ENCODE data around the gene CDR2L.

Gene CDR2L

GRCh38 chr17:74987418-74987908, at the start of gene CDR2L:
Gene CDR2L (plus strand): TSS chr17:74987632. CDS start chr17:74988044, 412 bp downstream.
- in situ Hi-C loops (cut with HindIII; ENCODE audit: low sequenced_read_pairs), result no loop called here

DNA sequence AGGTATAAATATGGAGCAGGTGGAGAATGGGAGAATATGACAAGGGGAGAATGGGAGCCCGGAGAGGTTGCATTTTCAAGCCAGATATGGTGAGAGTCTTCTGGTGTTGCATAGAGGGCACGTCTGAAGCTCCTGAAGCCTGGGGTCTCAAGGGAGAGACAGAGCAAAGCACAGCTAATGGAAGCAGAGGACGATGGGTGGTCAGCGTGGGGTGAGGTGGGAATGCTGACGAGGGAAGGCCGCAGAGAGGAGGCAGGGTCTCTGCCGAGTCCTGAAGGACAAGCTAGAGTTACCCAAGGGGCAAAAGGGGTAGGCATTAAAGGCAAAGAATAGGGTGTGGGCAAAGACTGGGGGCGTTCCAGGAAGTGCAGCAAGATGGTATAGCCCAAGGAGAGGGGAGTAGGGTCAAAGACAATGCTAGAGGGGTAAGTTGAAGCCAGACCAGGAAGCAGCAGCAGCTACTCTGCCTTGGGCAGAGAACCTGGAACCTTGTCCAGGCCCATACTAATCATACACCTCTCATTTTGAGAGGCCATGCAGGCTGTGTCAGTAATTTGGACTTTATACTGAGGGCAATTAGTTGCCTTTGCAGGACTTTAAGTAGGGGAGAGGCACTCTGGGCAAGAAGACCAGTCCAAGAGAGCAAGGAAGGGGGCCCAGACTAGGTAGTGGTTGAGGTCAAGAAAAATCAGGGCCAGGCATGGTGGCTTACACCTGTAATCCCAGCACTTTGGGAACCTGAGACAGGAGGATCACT, 49.1 kb upstream of the CDR2L start:
- in situ Hi-C loops (cut with HindIII; ENCODE audit: low sequenced_read_pairs), result no loop called here

DNA sequence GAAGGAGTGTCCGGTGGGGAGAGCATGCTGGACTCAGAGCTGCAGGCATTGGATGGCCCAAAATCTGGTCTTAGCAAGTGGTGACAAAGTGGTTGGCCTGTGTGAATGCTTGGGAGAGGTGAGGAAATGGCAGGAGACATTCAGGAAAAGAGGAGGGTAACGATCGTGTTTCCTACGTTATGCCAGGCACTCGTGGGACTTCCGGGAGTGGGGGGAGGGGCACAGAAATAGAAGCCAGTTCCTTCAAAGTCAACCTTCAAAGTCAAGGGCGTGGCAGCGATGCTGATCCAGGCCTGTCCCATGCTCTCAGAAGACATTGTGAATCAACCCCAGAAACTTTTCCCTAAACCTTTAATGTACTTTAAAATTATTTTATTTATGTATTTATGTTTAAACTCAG, 47.9 kb upstream of the CDR2L start:
- in situ Hi-C loops (cut with HindIII; ENCODE audit: low sequenced_read_pairs), result no loop called here

- in situ Hi-C loops (cut with HindIII; ENCODE audit: low sequenced_read_pairs), result no loop called here
These were observed 46.2 kb upstream of the CDR2L start for GRCh38 chr17:74941128-74941725.

- in situ Hi-C loops (cut with HindIII; ENCODE audit: low sequenced_read_pairs), result no loop called here
These were observed 43.5 kb upstream of the CDR2L start for GRCh38 chr17:74943808-74944522.

DNA sequence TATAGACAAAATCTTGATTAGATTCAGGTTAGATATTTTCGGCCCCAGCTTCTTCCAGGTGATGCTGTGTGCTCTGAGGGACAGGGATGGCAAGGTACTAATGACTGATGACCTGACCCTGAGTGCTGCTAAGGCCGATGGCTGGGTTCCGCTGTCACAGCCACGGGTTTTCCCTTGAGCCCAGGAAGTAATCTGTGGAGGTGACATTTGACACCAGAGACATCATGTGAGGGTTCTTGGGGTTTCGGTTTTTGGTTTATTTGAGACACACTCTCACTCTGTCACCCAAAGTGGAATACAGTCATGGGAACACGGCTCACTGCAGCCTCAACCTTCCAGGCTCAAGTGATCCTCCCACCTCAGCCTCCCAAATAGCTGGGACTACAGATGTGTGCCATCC, 41.9 kb upstream of the CDR2L start:
- in situ Hi-C loops (cut with HindIII; ENCODE audit: low sequenced_read_pairs), result no loop called here

- in situ Hi-C loops (cut with HindIII; ENCODE audit: low sequenced_read_pairs), result no loop called here
These were observed 40.8 kb upstream of the CDR2L start for GRCh38 chr17:74946641-74947040.

DNA sequence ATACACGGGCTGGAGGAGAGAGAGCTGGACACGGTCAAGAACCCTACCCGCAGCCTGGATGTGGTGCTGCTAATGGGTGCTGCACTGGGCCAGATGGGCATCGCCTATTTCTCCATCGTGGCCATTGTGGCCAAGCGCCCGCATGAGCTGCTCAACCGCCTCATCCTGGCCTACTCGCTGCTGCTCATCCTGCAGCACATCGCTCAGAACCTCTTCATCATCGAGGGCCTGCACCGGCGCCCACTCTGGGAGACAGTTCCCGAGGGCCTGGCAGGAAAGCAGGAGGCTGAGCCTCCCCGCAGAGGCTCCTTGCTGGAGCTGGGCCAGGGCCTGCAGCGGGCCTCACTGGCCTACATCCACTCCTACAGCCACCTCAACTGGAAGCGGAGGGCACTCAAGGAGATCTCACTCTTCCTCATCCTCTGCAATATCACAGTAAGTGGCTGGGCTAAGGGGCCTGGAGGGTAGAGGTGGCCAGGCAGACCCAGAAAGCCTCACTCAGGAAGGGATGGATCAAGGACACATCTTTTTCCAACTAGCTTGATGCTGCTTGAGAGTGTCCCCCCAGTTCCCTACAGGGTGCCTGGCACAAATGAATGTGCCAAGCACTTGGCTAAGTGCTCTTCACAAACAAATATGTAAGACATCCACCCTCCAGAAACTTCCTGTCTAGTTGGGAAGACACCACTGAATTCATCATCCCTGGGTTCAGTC, 40.2 kb upstream of the CDR2L start:
- in situ Hi-C loops (cut with HindIII; ENCODE audit: low sequenced_read_pairs), result no loop called here

GRCh38 chr17:74949455-74950115, 37.8 kb upstream of the CDR2L start:
- in situ Hi-C loops (cut with HindIII; ENCODE audit: low sequenced_read_pairs), result no loop called here

GRCh38 chr17:74950207-74950606, 37.2 kb upstream of the CDR2L start:
- in situ Hi-C loops (cut with HindIII; ENCODE audit: low sequenced_read_pairs), result no loop called here

GRCh38 chr17:74951065-74951464, 36.4 kb upstream of the CDR2L start:
- in situ Hi-C loops (cut with HindIII; ENCODE audit: low sequenced_read_pairs), result no loop called here

- in situ Hi-C loops (cut with HindIII; ENCODE audit: low sequenced_read_pairs), result no loop called here
These were observed 35.6 kb upstream of the CDR2L start for GRCh38 chr17:74951680-74952421.

- in situ Hi-C loops (cut with HindIII; ENCODE audit: low sequenced_read_pairs), result no loop called here
These were observed 34.9 kb upstream of the CDR2L start for GRCh38 chr17:74952431-74953133.

DNA sequence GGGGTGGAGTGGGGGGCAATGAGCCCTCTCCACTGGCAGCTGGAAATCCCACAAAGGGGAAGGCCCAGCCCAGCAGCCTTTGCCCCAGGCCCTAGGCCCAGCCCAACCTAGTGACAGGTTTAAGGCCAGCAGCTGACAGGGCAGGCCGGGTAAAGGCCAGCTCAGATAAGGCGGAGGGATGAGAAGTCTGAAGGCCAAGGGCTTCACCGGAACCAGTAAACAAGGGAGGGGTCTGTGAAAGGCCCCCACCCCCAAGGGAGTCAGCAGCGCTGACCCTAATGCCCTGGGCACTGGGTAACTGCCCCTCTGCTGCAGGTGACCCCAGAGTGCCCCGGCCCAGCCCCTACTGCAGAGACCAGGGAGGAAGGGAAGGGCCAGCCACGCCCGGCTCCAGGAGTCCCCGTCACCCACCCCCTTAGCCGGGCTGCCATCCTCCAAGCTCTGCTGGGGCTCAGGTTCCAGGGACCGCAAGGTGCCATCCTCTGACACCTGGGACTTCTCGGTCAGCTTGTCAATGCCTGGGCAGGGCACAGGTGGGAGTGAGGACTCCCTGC, 34.2 kb upstream of the CDR2L start:
- in situ Hi-C loops (cut with HindIII; ENCODE audit: low sequenced_read_pairs), result no loop called here

GRCh38 chr17:74954115-74954514, 33.3 kb upstream of the CDR2L start:
- in situ Hi-C loops (cut with HindIII; ENCODE audit: low sequenced_read_pairs), result no loop called here

DNA sequence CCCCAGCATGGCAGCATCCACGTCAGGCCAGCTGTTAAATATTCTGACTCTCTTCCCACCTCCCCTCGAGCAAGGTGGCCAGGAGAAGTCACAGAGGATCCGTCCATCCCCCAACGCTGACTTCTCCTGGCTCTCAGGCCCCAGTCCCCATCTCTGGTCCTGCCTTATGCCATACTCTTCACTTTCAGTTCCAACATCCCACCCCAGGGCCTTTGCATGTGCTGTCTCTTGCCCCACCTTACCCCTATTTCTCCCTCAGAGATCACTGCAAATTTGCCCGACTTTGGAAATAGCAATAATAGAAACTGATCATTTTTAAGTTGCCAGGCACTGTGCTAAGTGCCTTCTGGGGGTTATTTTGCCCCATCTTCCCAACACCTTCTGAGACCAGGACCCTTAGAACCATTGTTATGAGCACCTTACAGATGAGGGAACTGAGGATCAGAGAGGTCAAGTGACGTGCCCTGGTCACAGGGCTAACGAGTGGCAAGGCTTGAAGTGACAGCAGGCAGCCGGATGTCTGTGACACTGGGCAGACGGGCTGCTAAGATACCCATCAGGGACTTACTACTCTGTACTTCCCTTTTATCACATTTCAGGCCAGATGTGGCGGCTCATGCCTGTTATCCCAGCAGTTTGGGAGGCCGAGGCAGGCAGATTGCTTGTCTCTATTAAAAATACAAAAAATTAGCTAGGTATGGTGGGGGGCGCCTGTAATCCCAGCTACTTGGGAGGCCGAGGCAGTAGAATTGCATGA, 32.6 kb upstream of the CDR2L start:
- in situ Hi-C loops (cut with HindIII; ENCODE audit: low sequenced_read_pairs), result no loop called here

GRCh38 chr17:74956093-74956492, 31.3 kb upstream of the CDR2L start:
- in situ Hi-C loops (cut with HindIII; ENCODE audit: low sequenced_read_pairs), result no loop called here
